Activated naive CD4-positive, alpha-beta T cell treated with anti-CD3 and anti-CD28 coated beads for 36 hours (primary cell): Measurements from ENCODE around the gene FXYD6. TPM values are rescaled to one million over a fixed set of nuclear protein-coding genes. Genes with fewer than 3 reads are reported as not detected.

Source experiments
- CTCF ChIA-PET: fragments of 350-600 bp; sonication (Branson Sonifier 250); formaldehyde crosslinking; loops from one replicate; lab custom pipeline; 2021; ENCODE audit warnings: antibody characterized with exemption; lab: Charles Lee
- DNase-seq: peaks from one replicate; pipeline ENCODE4 v3.0.0-alpha.2; 2020
- H3K27ac Mint-ChIP-seq: one replicate; pipeline ENCODE4 v1.8.0; 2021; ENCODE audit warnings: mild to moderate bottlenecking, mixed read lengths
- H3K27me3 Mint-ChIP-seq: one replicate; pipeline ENCODE4 v1.8.0; 2021; ENCODE audit warnings: low read depth, mixed read lengths
- H3K36me3 Mint-ChIP-seq: one replicate; pipeline ENCODE4 v1.8.0; 2021; ENCODE audit warnings: low read depth, mixed read lengths
- H3K4me1 Mint-ChIP-seq: one replicate; pipeline ENCODE4 v1.8.0; 2021; ENCODE audit warnings: low read depth, mixed read lengths
- H3K4me3 Mint-ChIP-seq: one replicate; pipeline ENCODE4 v1.8.0; 2021; ENCODE audit warnings: mild to moderate bottlenecking, moderate library complexity, mixed read lengths
- H3K9me3 Mint-ChIP-seq: one replicate; pipeline ENCODE4 v1.8.0; 2021; ENCODE audit warnings: mixed read lengths
- intact Hi-C: fragments of 100-400 bp; cut with micrococcal nuclease; formaldehyde crosslinking; loops from one replicate; pipeline ENCODE4 v1.15.1; 2023
- total RNA-seq, 2 experiments: library from RNA; stranded (reverse); gene quantifications; one replicate each; pipeline ENCODE4 v1.2.3, GENCODE V29; 2021

The FXYD6 gene
- total RNA-seq, 2 experiments from 2014 or later: not detected

DNA sequence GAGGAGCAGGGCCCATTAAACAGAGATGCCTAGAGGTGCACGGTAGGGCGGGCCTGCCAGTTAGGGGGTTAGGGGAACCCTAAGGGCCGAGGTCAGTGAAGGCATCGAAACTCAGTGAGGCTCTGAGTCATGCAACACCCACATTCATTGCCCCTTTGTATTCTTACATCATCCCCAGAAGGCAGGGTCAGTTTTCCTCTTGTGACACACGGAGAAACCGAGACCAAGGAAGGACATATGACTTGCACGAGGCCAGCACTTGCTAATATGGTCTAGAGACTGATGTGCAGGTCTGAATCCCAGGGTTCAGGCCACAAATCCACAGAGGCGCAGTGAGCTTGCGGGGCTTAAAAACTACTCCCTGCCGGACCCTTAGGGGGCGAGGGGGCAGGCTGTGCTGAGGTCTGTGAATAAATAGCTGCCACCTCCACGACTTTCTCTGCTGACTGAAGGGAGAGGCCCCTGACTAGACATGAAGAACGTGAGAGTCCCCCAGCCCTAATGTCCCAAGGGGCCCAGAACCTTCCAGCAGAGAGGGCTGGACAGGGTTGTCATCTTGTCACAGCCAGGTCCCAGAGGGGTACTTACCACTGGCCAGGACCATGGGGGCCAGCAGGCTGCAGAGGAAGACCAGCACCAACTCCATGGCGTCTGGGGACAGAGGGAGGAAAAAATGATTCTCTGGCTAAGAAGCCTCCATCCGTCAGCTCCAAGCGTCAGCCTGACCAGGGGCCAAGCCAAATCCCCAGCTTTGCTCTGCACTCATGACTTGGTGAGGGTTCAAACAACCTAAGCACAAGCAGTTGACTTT lies 34.1 kb downstream of the FXYD6 start:
- H3K27ac Mint-ChIP-seq: no peak overlapping the region
- H3K27me3 Mint-ChIP-seq: no peaks in the 10 kb centered on the region
- H3K36me3 Mint-ChIP-seq: no peaks in the 10 kb centered on the region
- DNase-seq: no peak
- no peak overlapping the region for H3K4me3 Mint-ChIP-seq
- intact Hi-C loops: no loop called here
- no peaks in the 10 kb centered on the region for H3K4me1 Mint-ChIP-seq
- no peaks in the 10 kb centered on the region for H3K9me3 Mint-ChIP-seq
- CTCF ChIA-PET: interaction anchor here (0.6 to 7.9 kb wide), 17 partner anchors 8 to 267 kb away, joined by 3 to 147 read pairs (median 4); no protein-coding TSS in a partner anchor

DNA sequence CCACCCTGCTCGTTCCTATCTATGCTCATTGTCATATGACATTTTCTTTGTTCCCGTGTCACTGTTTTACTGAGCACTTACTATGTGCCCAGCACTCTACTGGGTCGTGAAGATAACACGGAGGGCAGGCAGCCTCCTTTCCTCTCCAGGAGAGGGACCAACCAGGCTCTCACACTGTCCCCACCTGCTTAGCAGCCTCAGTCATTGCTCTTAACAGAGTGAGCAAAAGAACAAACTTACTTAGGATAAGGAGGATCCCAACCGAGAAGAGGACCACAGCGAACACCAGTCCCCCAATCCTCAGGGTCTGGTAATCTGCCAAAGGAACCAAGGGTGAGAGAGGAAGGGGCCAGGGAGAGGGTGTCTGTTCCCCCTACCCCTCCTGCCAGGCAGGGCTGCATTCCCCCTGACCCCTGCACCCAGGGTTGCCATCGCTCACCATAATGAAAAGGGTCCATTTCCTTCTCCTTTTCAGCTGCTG lies 34.9 kb downstream of the FXYD6 start:
- Mint-ChIP-seq H3K9me3 (no peaks in the 10 kb centered on the region), H3K27me3 (no peaks in the 10 kb centered on the region), H3K36me3 (no peaks in the 10 kb centered on the region), H3K27ac (no peak overlapping the region), H3K4me3 (no peak overlapping the region), H3K4me1 (no peaks in the 10 kb centered on the region)
- no peak for DNase-seq
- CTCF ChIA-PET: interaction anchor here (7.0 to 7.9 kb wide), 2 partner anchors 104 to 212 kb away, joined by 108 to 147 read pairs; no protein-coding TSS in a partner anchor
- intact Hi-C loops: no loop called here

DNA sequence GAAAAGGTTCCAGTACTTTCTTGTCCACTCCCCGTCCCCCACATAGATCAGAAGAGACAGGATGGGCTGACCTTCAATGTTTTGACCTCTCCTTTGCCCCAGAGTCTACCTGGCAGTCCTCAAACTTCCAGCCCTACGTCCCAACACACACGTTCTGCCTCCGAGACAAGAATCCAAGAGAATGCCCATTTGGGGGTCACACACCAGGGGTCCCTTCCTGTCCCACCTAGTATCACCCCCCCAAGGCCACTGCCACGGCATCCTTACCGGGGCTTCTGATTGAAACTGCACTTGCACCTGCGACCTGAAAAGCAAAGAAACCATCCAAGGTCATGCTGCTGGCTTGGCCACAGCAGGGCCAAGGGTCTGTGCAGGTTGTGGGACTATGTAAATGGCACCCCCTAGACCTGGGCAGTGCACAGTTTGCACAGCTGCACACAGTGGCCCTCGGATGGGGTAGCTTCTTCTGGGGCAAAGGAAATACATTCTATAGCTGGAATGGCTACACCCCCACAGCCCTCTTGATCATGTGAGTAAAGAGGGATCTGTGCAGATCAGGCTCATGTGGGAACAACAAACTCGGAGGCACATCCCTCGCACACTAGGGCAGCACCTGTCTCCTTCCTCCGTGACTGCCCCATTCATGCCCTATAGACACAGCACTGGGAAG lies 35.4 kb downstream of the FXYD6 start:
- H3K27me3 Mint-ChIP-seq: no peaks in the 10 kb centered on the region
- no peak overlapping the region for H3K4me3 Mint-ChIP-seq
- intact Hi-C loops: no loop called here
- no peaks in the 10 kb centered on the region for H3K9me3 Mint-ChIP-seq
- no peak overlapping the region for H3K27ac Mint-ChIP-seq
- no peaks in the 10 kb centered on the region for H3K36me3 Mint-ChIP-seq
- no peaks in the 10 kb centered on the region for H3K4me1 Mint-ChIP-seq
- DNase-seq: no peak
- CTCF ChIA-PET: interaction anchor here (1.2 to 7.9 kb wide), 3 partner anchors 33 to 212 kb away, joined by 3 to 147 read pairs (median 108); no protein-coding TSS in a partner anchor

DNA sequence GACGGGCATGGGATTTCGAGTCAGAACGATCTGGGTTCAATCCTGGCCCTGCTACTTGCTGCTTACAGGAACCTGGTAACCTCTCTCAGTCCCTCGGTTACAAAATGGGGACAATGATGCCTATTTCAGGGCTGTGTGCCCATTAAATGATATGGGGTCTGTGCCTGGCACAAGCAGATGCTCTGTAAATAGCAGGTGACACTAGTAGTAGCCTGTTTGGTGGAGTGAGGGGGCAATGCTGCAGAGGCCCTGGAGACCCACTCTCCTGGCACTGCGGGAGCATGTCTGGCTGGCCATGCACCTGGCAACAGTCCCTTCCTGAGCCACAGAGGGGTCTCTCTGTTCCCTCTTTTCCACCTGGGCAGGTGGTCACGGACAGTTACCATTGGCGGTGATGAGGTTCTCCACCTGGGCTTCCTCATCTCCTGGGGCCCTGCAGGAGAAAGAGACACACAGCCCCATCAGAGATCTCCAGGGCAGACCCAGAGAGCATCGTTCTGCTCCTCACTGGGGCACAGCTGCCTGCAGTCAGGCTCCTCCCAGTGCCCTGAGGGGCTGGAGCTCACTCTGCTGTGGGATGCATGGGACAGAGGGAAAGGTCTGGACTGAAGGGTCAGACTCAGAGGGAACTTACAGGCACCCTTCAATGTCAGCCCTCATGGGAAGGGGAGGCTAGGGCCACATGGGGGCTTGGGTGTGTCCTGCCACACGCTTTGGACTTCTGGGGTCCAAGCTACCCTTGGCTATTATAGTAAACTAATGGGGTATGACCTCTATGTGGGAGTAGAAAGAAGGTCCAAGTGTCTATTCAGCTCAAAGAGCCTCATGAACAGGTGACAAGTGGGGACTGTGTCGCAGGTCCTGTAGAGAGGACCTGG lies 36.3 kb downstream of the FXYD6 start:
- intact Hi-C loops: no loop called here
- Mint-ChIP-seq H3K27ac (no peak overlapping the region), H3K9me3 (no peaks in the 10 kb centered on the region), H3K27me3 (no peaks in the 10 kb centered on the region), H3K4me3 (no peak overlapping the region), H3K4me1 (no peaks in the 10 kb centered on the region), H3K36me3 (no peaks in the 10 kb centered on the region)
- no peak for DNase-seq
- CTCF ChIA-PET: interaction anchor here (1.2 to 7.9 kb wide), 3 partner anchors 32 to 213 kb away, joined by 3 to 108 read pairs (median 3); no protein-coding TSS in a partner anchor

DNA sequence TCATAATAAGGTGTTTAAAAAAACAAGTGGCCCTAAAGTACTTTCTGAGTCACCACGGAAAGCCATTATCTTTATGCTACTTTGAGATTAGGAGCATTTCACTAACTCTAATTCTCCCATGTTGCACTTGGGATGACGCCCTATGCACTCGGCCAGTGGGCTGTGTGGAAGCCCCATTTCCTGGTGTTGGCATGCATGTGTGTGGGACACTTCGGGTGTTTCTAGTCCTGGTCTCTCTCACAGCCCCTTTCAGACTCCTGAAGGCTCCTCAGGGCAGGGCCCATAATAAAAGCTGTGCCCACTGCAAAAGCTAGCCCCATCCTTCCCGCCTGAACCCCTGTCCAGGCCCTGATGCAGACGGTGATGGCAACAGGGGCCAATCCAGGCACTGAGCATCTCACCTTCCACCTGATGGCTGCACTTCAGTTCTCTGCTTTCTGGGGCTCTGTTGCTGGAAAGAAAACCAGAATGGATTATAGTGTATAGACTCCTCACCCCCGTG lies 37.0 kb downstream of the FXYD6 start:
- Mint-ChIP-seq H3K36me3 (no peaks in the 10 kb centered on the region), H3K27me3 (no peaks in the 10 kb centered on the region), H3K27ac (no peak overlapping the region), H3K9me3 (no peaks in the 10 kb centered on the region), H3K4me3 (no peak overlapping the region), H3K4me1 (no peaks in the 10 kb centered on the region)
- CTCF ChIA-PET: interaction anchor here (1.2 to 7.9 kb wide), 2 partner anchors 108 to 214 kb away, joined by 3 to 108 read pairs; no protein-coding TSS in a partner anchor
- DNase-seq: no peak
- intact Hi-C loops: no loop called here

DNA sequence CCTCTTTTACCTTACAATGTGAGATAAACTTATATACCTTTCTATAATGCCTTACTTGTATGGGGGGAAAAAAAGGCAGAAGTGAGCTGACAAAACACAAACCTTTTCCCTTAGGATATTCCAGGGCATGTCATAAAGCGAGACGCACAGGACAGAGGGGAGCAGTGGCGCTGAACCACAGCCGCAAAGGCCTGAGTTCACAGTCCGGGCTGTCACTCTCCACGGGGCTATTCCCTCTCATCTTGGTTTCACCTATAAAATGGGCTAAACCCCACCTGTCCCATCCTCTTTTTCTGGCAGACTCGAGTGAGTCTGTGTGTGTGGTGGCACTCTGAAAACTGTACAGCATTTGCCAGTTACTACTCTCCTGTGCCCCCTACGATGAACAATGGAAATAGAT lies 37.6 kb downstream of the FXYD6 start:
- no peak overlapping the region for H3K4me3 Mint-ChIP-seq
- no peaks in the 10 kb centered on the region for H3K9me3 Mint-ChIP-seq
- CTCF ChIA-PET: interaction anchor here (1.0 kb wide), 1 partner anchor 108 kb away, joined by 4 read pairs; no protein-coding TSS in a partner anchor
- DNase-seq: no peak
- H3K27ac Mint-ChIP-seq: no peak overlapping the region
- intact Hi-C loops: no loop called here
- no peaks in the 10 kb centered on the region for H3K36me3 Mint-ChIP-seq
- no peaks in the 10 kb centered on the region for H3K4me1 Mint-ChIP-seq
- H3K27me3 Mint-ChIP-seq: no peaks in the 10 kb centered on the region

DNA sequence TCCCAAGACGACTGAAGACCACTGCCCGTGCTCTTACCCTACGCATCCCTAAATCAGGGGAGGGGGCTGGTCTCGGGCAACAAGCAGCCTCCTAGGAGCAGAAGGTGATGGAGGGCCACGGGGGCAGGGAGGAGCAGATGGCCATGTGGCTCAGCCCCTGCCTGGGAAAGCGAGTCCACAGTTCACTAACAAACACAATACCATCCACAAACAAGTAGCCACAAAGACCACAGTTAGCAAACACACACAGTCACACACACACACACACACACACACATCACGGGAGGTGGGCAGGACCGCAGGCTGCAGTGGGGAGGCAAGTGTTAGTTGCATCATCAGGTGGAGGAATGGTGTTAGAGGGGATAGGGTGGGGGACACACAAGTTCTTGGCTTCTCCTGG lies 38.7 kb downstream of the FXYD6 start:
- Mint-ChIP-seq H3K27me3 (no peaks in the 10 kb centered on the region), H3K27ac (peak overlapping the region; percentile 50), H3K9me3 (no peaks in the 10 kb centered on the region), H3K36me3 (no peaks in the 10 kb centered on the region), H3K4me3 (no peak overlapping the region), H3K4me1 (no peaks in the 10 kb centered on the region)
- DNase-seq: no peak
- intact Hi-C loops: no loop called here
- CTCF ChIA-PET: no interaction called here

DNA sequence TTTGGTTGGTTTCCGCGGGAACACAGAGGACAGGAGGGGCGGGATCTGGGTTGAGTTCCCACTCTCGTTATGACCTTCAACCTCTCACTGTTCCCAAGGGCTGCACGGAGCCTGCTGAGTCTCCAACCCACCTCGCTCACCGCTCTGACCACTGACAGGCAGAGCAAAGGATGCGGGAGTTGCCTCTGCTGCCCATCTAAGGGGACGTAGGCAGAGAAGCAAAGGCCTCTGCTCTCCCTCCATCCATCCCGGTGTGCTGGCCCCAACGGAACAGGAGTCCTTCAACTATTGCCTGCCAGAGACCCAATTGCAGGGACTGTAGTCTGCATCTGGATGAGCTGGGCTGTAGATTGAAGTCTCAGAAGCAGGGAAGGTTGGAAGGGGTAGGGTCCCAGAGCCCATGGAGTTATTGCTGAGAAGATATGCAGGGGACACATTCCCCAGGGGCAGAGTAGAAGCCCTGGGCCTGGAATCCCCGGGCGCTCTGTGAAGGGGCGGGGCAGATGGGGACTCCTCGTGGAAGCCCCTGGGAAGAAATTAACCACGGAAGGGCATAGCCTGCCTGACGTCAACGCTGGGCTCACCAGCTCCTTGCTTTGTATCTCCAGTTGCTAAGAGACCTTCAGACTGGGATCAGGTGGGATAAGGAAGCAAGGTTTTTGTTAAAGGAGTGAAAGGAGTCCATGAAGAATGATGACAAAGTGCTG lies 39.2 kb downstream of the FXYD6 start:
- H3K27ac Mint-ChIP-seq: no peak overlapping the region

DNA sequence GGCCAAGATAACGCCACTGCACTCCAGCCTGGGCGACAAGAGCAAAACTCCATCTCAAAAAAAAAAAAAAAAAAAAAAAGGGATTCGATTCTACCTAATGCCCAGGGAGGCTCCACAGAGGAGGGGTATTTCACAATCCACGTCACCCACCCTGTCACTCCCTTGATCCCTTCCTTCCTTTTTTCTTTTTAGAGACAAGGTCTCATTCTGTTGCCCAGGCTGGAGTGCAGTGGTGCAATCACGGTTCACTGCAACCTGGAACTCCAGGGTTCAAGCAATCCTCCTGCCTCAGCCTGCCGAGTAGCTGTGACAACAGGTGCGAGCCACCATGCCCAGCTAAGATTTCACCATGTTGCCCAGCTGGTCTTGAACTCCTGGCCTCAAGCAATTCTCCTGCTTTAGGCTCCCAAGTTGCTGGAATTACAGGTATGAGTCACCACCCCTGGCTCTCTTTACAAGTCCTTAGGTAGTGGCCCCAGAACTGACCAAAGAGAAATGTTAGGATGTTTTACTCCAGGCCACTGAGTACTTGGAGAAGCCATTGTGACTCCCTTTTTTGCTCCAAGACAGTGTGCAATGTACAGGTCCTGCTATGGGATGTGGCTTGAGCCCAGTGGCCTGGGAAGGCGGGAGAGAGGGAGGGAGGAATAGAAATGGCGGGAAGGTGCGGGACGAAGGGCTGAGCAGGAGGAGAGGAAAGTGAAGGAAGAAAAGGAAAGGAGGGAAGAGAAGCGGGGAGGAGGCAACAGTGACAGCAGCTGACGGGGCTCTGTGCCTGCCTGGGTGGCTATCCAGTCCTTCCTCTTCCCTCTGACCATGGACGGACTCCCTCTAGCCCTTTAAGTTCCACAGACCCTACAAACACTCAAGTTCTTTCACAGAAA lies 40.1 kb downstream of the FXYD6 start:
- H3K27me3 Mint-ChIP-seq: no peaks in the 10 kb centered on the region
- H3K27ac Mint-ChIP-seq: no peak overlapping the region
- intact Hi-C loops: no loop called here
- no peaks in the 10 kb centered on the region for H3K9me3 Mint-ChIP-seq
- H3K4me3 Mint-ChIP-seq: no peak overlapping the region
- CTCF ChIA-PET: interaction anchor here (4.4 kb wide), 1 partner anchor 111 kb away, joined by 24 read pairs; no protein-coding TSS in a partner anchor
- H3K4me1 Mint-ChIP-seq: peaks cover 4% of the 10 kb centered on the region
- no peak for DNase-seq
- H3K36me3 Mint-ChIP-seq: no peaks in the 10 kb centered on the region

More for the DNA sequence above, 39.2 kb downstream of the FXYD6 start:
- no peaks in the 10 kb centered on the region for H3K27me3 Mint-ChIP-seq
- no peaks in the 10 kb centered on the region for H3K9me3 Mint-ChIP-seq
- peaks cover 2% of the 10 kb centered on the region for H3K4me1 Mint-ChIP-seq
- no peak overlapping the region for H3K4me3 Mint-ChIP-seq
- CTCF ChIA-PET: no interaction called here
- H3K36me3 Mint-ChIP-seq: no peaks in the 10 kb centered on the region
- intact Hi-C loops: no loop called here
- DNase-seq: no peak

DNA sequence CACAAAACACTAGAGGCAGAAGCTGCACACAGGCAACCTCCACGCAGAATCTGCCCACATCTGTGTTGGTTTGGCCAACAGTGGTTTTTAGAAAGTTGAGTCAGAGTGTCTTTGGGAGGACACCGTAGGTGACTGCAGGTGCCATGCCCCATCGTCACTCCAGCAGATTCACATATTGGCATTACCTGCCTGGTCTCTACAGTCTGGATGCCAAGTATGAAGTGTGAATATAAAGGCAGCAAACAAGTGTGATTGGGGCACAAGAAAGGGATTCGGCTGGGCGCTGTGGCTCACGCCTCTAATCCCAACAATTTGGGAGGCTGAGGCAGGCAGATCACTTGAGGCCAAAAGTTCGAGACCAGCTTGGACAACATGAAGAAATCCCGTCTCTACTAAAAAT lies 40.9 kb downstream of the FXYD6 start:
- H3K4me1 Mint-ChIP-seq: peaks cover 11% of the 10 kb centered on the region
- CTCF ChIA-PET: interaction anchor here (1.1 to 4.4 kb wide), 2 partner anchors 10 to 111 kb away, joined by 3 to 24 read pairs; no protein-coding TSS in a partner anchor
- H3K4me3 Mint-ChIP-seq: no peak overlapping the region
- H3K27ac Mint-ChIP-seq: no peak overlapping the region
- intact Hi-C loops: no loop called here
- no peaks in the 10 kb centered on the region for H3K36me3 Mint-ChIP-seq
- no peak for DNase-seq
- H3K9me3 Mint-ChIP-seq: no peaks in the 10 kb centered on the region
- H3K27me3 Mint-ChIP-seq: no peaks in the 10 kb centered on the region
